Suprapubic skin (tissue), 4 donors: ENCODE results near the gene KIRREL3. TPM values are rescaled to one million over a fixed set of nuclear protein-coding genes. Genes with fewer than 3 reads are reported as not detected.

ENCODE experiments used
- DNase-seq, 2 donors: peaks; one replicate each; pipeline ENCODE4 v3.0.0-alpha.2; 2019; ENCODE audit warnings: low spot score in 2 of 2
- H3K27ac ChIP-seq: fragments of 200-600 bp; sonication (generic); one replicate; pipeline ENCODE4 v1.5.1; 2019
- H3K27me3 ChIP-seq: fragments of 200-600 bp; sonication (generic); one replicate; pipeline ENCODE4 v1.5.1; 2019
- H3K36me3 ChIP-seq: fragments of 200-600 bp; sonication (generic); one replicate; pipeline ENCODE4 v1.5.1; 2019
- H3K4me1 ChIP-seq: fragments of 200-600 bp; sonication (generic); one replicate; pipeline ENCODE4 v1.5.1; 2019
- H3K4me3 ChIP-seq: fragments of 200-600 bp; sonication (generic); one replicate; pipeline ENCODE4 v1.5.1; 2019; ENCODE audit warnings: mild to moderate bottlenecking
- H3K9me3 ChIP-seq: fragments of 200-600 bp; sonication (generic); one replicate; pipeline ENCODE4 v1.5.1; 2019
- EP300 ChIP-seq: sonication (generic); formaldehyde crosslinking; IDR thresholded peaks from one replicate; pipeline ENCODE4 v1.6.1; 2017; ENCODE audit warnings: antibody characterized with exemption
- POLR2A ChIP-seq, 2 donors: fragments of 450-650 bp; IDR thresholded peaks; one replicate each; pipeline ENCODE4 v1.6.1; 2017; ENCODE audit warnings: antibody characterized with exemption in 2 of 2, mild to moderate bottlenecking in 2 of 2, moderate library complexity in 2 of 2
- POLR2AphosphoS5 ChIP-seq, 3 donors: sonication (generic); formaldehyde crosslinking; IDR thresholded peaks; one replicate each; pipeline ENCODE4 v1.6.1; 2017; ENCODE audit warnings: antibody characterized with exemption in 3 of 3
- WGBS: methylation state at CpG from one replicate; pipeline ENCODE4 v1.1.5; 2018; 5-methylcytosine and 5-hydroxymethylcytosine counted together
- total RNA-seq, 4 donors: library from RNA; depleted of rRNA; stranded (reverse); fragments of >200 nt; gene quantifications; one replicate each; pipeline ENCODE4 v1.1.0, GENCODE V29; 2016
- TF ChIP-seq, protein P1 (sequence below), 2 donors: fragments of 200-600 bp in 1 of 2; fragments of 450-650 bp in 1 of 2; sonication (generic) in 1 of 2; IDR thresholded peaks; one replicate each; pipeline ENCODE4 v1.5.1; 2016 to 2019; ENCODE audit warnings: antibody characterized with exemption in 2 of 2, mild to moderate bottlenecking in 1 of 2, moderate library complexity in 1 of 2

The KIRREL3 gene
- total RNA-seq, 4 donors from 2014 or later = 0.17 TPM; not detected in 3

DNA sequence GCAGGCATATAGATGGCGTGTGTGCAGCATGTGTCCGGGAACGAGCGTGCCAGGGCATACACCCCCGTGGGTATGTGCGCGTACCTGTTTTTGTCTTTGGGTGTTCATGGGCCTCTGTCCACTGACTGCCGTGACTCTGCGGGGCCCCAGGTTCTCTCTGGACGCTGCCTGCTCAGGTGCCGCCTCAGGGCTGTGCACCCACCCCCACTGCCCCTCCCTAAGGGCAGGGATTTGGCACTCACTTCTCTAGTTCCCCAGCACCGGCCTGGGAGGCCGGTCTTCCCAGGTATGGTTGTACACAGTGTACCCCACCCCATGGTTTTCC lies 533.6 kb downstream of the KIRREL3 start:
- no peak for DNase-seq
- Histone ChIP-seq H3K4me3 (no peak overlapping the region), H3K36me3 (no peaks in the 10 kb centered on the region), H3K9me3 (no peaks in the 10 kb centered on the region), H3K4me1 (peaks cover 30% of the 10 kb centered on the region), H3K27ac (no peak overlapping the region), H3K27me3 (no peaks in the 10 kb centered on the region)
- WGBS = 84% methylated on average over 13 of the region's 13 CpGs
- TF ChIP-seq, protein P1, sequence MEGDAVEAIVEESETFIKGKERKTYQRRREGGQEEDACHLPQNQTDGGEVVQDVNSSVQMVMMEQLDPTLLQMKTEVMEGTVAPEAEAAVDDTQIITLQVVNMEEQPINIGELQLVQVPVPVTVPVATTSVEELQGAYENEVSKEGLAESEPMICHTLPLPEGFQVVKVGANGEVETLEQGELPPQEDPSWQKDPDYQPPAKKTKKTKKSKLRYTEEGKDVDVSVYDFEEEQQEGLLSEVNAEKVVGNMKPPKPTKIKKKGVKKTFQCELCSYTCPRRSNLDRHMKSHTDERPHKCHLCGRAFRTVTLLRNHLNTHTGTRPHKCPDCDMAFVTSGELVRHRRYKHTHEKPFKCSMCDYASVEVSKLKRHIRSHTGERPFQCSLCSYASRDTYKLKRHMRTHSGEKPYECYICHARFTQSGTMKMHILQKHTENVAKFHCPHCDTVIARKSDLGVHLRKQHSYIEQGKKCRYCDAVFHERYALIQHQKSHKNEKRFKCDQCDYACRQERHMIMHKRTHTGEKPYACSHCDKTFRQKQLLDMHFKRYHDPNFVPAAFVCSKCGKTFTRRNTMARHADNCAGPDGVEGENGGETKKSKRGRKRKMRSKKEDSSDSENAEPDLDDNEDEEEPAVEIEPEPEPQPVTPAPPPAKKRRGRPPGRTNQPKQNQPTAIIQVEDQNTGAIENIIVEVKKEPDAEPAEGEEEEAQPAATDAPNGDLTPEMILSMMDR (IDR thresholded peaks at IDR 0.05) = no peak
- TF ChIP-seq POLR2AphosphoS5 (IDR thresholded peaks at IDR 0.05) = no peak
- no peak for TF ChIP-seq EP300
- no peak for TF ChIP-seq POLR2A (IDR thresholded peaks at IDR 0.05)

DNA sequence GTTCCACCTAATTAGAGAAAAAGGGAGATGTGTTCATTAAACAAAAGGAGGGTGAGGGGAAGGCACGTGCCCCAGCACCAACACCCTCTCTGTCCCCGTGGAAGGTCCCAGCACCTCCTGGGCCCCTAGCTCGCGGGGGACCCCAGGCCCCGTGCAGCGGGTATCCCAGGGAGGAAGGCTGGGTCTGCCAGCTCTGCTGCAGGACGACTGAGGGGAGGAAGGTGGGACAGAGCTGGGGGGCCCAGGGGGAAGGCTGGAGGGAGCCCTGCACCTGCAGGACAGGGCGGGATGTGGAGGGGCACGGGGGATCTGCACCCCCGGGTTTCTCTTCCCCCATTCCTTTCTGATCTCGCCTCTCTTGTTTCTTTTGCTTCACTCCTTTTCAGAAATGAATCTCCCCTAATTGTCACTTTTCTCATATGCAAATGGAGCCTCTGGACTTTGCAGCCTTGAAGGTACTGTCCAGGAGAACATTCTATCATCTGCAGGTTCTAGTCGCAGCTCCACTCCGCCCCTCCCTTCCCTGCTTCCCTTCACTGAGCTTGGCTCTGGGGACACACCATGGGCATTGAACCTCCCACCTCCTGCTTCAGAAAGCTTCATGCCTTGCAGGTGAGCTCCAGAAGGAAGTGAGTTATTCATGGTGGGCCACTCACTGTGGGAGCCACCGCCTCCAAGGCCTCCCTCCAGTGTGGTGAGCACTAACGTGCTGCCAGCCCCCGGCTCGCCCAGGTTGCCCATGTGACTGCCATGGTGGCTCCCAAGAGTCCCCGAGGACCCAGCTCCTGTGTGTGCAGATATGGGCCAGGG lies 534.1 kb downstream of the KIRREL3 start:
- H3K4me3 ChIP-seq = no peak overlapping the region
- 50% methylated on average over 18 of the region's 18 CpGs for WGBS
- no peaks in the 10 kb centered on the region for H3K27me3 ChIP-seq
- no peak overlapping the region for H3K27ac ChIP-seq
- DNase-seq = no peak
- H3K4me1 ChIP-seq = peaks cover 30% of the 10 kb centered on the region
- H3K36me3 ChIP-seq = no peaks in the 10 kb centered on the region
- TF ChIP-seq, protein P1 (IDR thresholded peaks at IDR 0.05) = no peak
- TF ChIP-seq POLR2AphosphoS5 (IDR thresholded peaks at IDR 0.05) (no peak), POLR2A (IDR thresholded peaks at IDR 0.05) (no peak), EP300 (no peak)
- H3K9me3 ChIP-seq = no peaks in the 10 kb centered on the region

DNA sequence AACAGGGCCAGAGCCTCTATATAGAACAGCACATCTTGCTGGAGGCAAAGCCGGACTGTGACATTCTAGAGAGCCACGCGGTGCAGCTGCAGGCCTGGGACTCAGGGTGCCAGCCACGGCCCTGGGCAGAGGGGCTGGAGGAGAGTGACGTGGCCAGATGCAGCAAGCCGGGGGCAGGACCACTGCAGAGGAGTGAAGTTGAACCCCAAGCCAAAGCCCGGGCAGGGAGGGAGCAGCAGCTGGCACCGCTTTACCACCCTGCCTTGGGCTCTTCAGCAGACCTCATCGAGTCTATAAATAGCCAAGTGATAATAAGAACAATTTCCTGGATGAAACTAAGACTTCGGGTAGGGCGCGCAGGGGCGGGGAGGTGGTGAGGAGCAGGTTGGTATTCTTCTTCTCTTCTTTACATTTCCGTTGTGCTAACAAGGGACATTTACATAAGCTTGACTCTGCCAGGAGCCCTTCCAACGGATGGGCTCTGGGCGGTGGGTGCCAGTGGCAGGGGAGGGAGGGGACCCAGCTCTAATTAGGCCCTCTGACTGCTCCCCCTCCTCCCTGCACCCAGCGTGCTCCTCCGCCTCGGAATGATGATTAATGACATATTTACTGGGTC lies 534.9 kb downstream of the KIRREL3 start:
- Histone ChIP-seq H3K27me3 (no peaks in the 10 kb centered on the region), H3K27ac (no peak overlapping the region), H3K4me1 (peaks cover 30% of the 10 kb centered on the region), H3K36me3 (no peaks in the 10 kb centered on the region), H3K4me3 (no peak overlapping the region), H3K9me3 (no peaks in the 10 kb centered on the region)
- TF ChIP-seq POLR2AphosphoS5 (IDR thresholded peaks at IDR 0.05) (no peak), EP300 (no peak), POLR2A (IDR thresholded peaks at IDR 0.05) (no peak)
- TF ChIP-seq, protein P1 (IDR thresholded peaks at IDR 0.05) = no peak
- 12% methylated on average over 16 of the region's 19 CpGs for WGBS
- no peak for DNase-seq

DNA sequence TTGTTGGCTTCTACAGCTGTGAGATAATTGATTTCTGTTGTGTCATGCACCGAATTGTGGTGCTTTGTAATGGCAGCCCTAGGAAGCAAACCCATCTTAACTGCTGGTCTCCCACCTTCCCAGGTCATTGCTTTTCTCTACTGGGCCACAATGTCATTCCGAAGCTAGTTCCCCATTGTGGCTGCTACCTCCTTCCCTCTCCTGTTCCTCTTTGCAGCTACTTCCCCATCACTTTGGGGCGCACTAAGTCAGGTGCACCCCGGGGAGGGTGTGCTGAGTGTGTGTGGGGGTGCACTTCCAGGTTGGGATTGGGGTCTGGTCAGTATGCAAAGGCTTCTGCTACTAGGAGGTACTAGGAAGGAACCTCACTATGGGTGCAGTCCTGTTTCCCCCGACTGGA lies 535.8 kb downstream of the KIRREL3 start:
- no peak overlapping the region for H3K27ac ChIP-seq

DNA sequence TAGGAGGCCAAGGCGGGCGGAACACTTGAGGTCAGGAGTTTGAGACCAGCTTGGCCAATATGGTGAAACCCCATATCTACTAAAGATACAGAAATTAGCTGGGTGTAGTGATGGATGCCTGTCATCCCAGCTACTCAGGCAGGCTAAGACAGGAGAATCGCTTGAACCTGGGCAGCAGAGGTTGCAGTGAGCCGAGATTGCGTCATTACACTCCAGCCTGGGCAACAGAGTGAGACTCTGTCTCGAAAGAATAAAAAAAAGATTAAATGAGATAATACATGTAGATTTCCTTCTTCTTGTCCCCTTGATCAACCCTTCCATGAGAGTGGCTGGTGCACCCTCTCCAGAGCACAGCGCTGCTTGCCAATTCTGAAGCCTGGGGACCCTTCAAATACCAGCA lies 538.1 kb downstream of the KIRREL3 start:
- no peak for TF ChIP-seq POLR2AphosphoS5 (IDR thresholded peaks at IDR 0.05)
- TF ChIP-seq POLR2A (IDR thresholded peaks at IDR 0.05) = no peak
- TF ChIP-seq, protein P1 (IDR thresholded peaks at IDR 0.05) = no peak
- TF ChIP-seq EP300 = no peak
- H3K9me3 ChIP-seq = no peaks in the 10 kb centered on the region
- 95% methylated on average over 7 of the region's 7 CpGs for WGBS
- no peak overlapping the region for H3K27ac ChIP-seq
- H3K27me3 ChIP-seq = peaks cover 3% of the 10 kb centered on the region
- DNase-seq = no peak
- no peaks in the 10 kb centered on the region for H3K36me3 ChIP-seq
- H3K4me3 ChIP-seq = no peak overlapping the region
- peaks cover 28% of the 10 kb centered on the region for H3K4me1 ChIP-seq

More for the DNA sequence above, 535.8 kb downstream of the KIRREL3 start:
- no peaks in the 10 kb centered on the region for H3K9me3 ChIP-seq
- no peak for DNase-seq
- H3K27me3 ChIP-seq = no peaks in the 10 kb centered on the region
- no peaks in the 10 kb centered on the region for H3K36me3 ChIP-seq
- TF ChIP-seq, protein P1 (IDR thresholded peaks at IDR 0.05) = no peak
- TF ChIP-seq POLR2A (IDR thresholded peaks at IDR 0.05) = no peak
- no peak for TF ChIP-seq POLR2AphosphoS5 (IDR thresholded peaks at IDR 0.05)
- TF ChIP-seq EP300 = no peak
- no peak overlapping the region for H3K4me3 ChIP-seq
- peaks cover 33% of the 10 kb centered on the region for H3K4me1 ChIP-seq
- WGBS = 85% methylated on average over 5 of the region's 5 CpGs
